Measurements from ENCODE around the gene STPG1.
A peak's percentile ranks its signal among the peaks of the same experiment; 100 is the strongest.

STPG1 gene

DNA sequence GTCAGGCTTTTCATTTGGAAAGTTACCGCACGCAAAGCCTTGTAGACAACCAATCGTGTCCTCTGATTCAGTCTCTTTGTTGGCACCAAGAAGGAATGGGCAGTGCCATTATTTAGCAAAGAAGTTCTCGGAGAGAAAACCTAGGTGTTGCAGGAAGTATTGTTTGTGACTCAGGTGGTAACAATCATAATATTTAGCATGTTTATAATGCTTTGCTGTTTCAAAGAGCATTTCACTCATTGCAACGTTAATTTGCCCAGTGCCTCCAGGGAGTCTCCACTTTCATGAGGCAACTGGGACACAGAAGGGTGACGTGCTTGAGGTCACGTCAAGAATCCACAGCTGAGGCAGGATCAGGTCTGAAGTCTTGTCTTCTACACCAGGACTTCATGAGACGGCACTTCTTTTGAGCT lies 31.4 kb downstream of the STPG1 start:
- no peak for TF ChIP-seq POLR2A (IDR thresholded peaks at IDR 0.05; ENCODE audit: low read depth, low read length)
- DNase-seq (ENCODE audit: insufficient read length, low spot score) (no peak), FAIRE-seq (no peak)

DNA sequence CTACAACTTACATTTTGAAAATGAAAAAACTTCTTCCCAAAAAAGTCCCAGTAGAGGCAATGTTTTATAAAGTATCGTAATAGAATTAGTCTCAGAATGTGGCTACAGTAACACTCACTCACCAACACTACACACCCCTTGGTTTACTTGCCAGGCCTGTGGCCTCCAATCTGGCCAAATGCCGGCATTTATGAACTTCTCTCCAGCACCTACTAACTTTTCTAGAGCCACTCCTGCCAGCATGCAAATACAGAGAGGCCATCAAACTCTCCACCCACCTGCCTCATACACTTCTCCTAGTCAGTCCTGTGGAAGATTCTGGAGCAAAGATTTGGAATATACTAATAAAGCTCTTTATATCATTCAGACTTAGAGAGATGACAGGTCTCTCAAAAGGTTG lies 32.3 kb downstream of the STPG1 start:
- TF ChIP-seq POLR2A (IDR thresholded peaks at IDR 0.05; ENCODE audit: low read depth, low read length) = no peak
- DNase-seq (ENCODE audit: insufficient read length, low spot score) (no peak), FAIRE-seq (no peak)

DNA sequence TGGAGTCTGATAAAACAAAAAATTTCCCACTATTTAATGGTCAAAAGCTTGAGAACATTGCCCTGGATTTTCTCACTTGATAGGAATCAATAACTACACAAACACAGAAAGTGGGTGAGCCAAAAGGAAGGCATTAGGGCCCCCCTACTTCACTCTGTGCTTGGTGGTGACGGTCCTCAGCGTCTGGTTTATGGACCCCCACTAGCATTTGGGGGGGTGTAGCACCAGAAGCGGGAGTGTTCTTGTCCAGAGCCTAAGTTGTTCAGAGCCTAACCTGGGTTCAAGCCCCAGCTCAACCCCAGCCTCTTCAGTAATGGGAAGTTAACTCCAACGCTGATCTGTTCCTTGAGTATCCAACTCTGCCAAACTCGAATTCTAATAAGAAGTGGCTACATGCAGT lies 33.1 kb downstream of the STPG1 start:
- no peak for DNase-seq (ENCODE audit: insufficient read length, low spot score)
- no peak for TF ChIP-seq POLR2A (IDR thresholded peaks at IDR 0.05; ENCODE audit: low read depth, low read length)
- no peak for FAIRE-seq

DNA sequence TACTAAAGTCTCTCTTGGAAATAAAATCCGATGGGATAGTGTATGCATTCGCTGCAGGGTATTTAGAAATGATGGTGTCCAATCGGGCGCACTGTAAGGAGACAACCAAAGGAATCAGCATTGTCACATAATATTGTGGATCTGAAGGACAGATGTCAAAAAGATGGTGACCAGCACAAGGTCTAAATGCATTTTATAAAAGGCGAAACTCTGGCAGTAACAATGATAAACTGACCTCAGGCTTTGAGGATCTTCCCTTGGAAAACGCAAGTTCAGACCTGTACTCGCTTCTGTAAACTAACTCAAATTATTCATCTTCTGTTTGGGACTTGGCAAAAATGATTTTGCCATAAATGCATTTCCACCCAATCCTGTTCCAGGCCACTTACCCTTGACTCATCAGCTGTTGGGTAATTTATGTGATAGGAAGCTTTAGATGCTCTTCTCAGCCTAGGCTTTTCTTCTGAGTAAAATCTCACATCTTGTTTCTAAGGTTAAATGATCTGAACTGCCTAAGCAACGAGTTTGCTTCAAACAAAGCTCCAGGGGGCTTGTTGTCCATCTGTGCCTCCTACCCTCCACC lies 33.8 kb downstream of the STPG1 start:
- no peak for TF ChIP-seq POLR2A (IDR thresholded peaks at IDR 0.05; ENCODE audit: low read depth, low read length)
- no peak for DNase-seq (ENCODE audit: insufficient read length, low spot score)
- FAIRE-seq = no peak

GRCh38 chr1:24374891-24375786 lies 38.4 kb downstream of the STPG1 start:
- FAIRE-seq (no peak), DNase-seq (ENCODE audit: insufficient read length, low spot score) (no peak)
- no peak for TF ChIP-seq POLR2A (IDR thresholded peaks at IDR 0.05; ENCODE audit: low read depth, low read length)

- FAIRE-seq = no peak
- no peak for TF ChIP-seq POLR2A (IDR thresholded peaks at IDR 0.05; ENCODE audit: low read depth, low read length)
- no peak for DNase-seq (ENCODE audit: insufficient read length, low spot score)
Observed at GRCh38 chr1:24373710-24374109, 39.9 kb downstream of the STPG1 start.

- FAIRE-seq = no peak
- TF ChIP-seq POLR2A (IDR thresholded peaks at IDR 0.05; ENCODE audit: low read depth, low read length) = no peak
- DNase-seq (ENCODE audit: insufficient read length, low spot score) = no peak
Observed at GRCh38 chr1:24373044-24373443, 40.5 kb downstream of the STPG1 start.

DNA sequence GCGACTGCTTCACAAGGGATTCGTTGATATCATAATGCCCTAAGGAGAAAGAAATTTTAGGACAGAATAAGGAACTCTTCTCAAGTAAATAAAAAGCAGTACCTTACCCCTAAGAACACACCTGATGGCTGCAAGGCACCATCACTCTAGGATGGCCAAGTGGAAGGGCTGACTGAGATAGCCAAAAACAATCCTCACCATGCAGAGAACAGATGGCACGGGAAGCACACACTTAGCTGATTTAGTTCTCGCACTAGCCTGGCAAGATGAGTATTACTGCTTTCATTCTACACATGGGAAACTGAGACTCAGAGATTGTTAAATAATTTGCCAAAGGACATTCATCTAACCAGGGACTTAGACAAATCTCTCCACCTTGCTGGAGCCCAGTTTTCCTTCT lies 43.8 kb downstream of the STPG1 start:
- no peak for TF ChIP-seq POLR2A (IDR thresholded peaks at IDR 0.05; ENCODE audit: low read depth, low read length)
- FAIRE-seq = no peak
- DNase-seq (ENCODE audit: insufficient read length, low spot score) = no peak

- FAIRE-seq = no peak
- TF ChIP-seq POLR2A (IDR thresholded peaks at IDR 0.05; ENCODE audit: low read depth, low read length) = no peak
- DNase-seq (ENCODE audit: insufficient read length, low spot score) = no peak
Observed at GRCh38 chr1:24369199-24369598, 44.4 kb downstream of the STPG1 start.

GRCh38 chr1:24366707-24367106 lies 46.9 kb downstream of the STPG1 start:
- TF ChIP-seq POLR2A (IDR thresholded peaks at IDR 0.05; ENCODE audit: low read depth, low read length) = no peak
- no peak for FAIRE-seq
- no peak for DNase-seq (ENCODE audit: insufficient read length, low spot score)

DNA sequence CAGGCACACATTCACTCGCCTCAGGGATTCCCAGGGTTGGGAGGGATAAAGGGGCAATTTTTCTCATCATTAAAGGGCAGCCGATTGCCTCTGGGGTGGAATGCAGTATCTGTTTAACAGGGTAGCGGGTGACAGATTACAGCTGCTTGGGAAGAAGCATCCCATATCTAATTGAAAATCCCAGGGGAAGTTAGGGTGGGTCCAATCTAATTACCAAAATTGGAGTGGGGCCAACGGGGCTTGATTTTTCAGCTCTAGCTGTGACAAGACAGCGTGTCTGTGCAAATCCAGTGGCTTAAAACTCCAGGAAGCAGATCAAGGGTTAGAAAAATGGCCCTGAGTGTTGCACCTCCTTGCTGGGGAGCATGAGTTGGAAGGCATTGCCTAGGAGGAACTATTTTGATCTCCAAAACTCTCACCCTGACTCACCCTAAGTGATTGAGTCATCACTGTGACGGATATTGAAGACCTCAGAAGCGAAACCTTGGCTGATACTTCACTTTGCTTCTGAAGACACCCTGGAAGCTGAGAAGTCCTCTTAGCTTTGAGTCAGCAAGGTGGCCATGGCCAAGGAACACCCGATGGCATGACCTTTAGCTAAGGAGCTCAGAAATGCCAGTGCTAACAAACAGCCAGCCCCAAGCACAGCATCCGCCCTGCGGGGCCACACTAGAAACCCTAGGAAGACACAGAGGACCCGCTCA lies 48.5 kb downstream of the STPG1 start:
- FAIRE-seq = peak; percentile 88
- peak; percentile 75 for DNase-seq (ENCODE audit: insufficient read length, low spot score)
- no peak for TF ChIP-seq POLR2A (IDR thresholded peaks at IDR 0.05; ENCODE audit: low read depth, low read length)

GRCh38 chr1:24364605-24364974 lies 49.0 kb downstream of the STPG1 start:
- no peak for TF ChIP-seq POLR2A (IDR thresholded peaks at IDR 0.05; ENCODE audit: low read depth, low read length)
- DNase-seq (ENCODE audit: insufficient read length, low spot score) (no peak), FAIRE-seq (no peak)

- DNase-seq (ENCODE audit: insufficient read length, low spot score) (no peak), FAIRE-seq (no peak)
- TF ChIP-seq POLR2A (IDR thresholded peaks at IDR 0.05; ENCODE audit: low read depth, low read length) = no peak
Observed at GRCh38 chr1:24363994-24364393, 49.6 kb downstream of the STPG1 start.

- DNase-seq (ENCODE audit: insufficient read length, low spot score) (peak; percentile 61), FAIRE-seq (peak; percentile 58)
- no peak for TF ChIP-seq POLR2A (IDR thresholded peaks at IDR 0.05; ENCODE audit: low read depth, low read length)
Observed at GRCh38 chr1:24362982-24363614, 50.5 kb downstream of the STPG1 start.
